ENCODE results near the gene MS4A6A.

DNA sequence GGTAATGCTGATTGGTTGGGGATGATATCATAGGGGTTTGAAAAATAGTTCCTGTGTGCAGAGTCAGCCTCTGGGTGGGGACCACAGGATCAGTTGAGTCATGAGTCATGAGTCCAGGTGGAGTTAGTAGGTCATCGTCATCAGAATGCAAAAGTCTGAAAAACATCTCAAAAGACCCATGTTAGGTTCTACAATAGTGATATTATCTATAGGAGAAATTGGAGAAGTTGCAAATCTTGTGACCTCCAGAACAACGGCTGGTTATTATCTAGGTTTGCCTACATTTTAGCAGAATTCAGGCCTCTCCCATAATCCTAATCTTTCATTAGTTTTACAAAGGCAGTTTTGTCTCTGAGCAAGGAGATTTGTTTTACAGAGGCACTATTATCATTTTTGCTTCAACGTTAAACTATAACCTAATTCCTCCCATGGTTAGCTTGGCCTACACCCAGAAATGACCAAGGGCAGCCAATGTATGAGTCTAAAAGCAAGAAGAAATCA, 55.5 kb downstream of the MS4A6A start:
- TF ChIP-seq, protein P1, sequence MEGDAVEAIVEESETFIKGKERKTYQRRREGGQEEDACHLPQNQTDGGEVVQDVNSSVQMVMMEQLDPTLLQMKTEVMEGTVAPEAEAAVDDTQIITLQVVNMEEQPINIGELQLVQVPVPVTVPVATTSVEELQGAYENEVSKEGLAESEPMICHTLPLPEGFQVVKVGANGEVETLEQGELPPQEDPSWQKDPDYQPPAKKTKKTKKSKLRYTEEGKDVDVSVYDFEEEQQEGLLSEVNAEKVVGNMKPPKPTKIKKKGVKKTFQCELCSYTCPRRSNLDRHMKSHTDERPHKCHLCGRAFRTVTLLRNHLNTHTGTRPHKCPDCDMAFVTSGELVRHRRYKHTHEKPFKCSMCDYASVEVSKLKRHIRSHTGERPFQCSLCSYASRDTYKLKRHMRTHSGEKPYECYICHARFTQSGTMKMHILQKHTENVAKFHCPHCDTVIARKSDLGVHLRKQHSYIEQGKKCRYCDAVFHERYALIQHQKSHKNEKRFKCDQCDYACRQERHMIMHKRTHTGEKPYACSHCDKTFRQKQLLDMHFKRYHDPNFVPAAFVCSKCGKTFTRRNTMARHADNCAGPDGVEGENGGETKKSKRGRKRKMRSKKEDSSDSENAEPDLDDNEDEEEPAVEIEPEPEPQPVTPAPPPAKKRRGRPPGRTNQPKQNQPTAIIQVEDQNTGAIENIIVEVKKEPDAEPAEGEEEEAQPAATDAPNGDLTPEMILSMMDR (IDR thresholded peaks at IDR 0.05) = no peak
- no peak for TF ChIP-seq EZH2 (IDR thresholded peaks at IDR 0.05; ENCODE audit: borderline replicate concordance, insufficient read depth, low read depth, low read length, poor library complexity, severe bottlenecking)
